22Rv1 (cell line): ENCODE measurements around the gene UBLCP1.

Experiments
- CTCF ChIP-seq: fragments of 450-650 bp; IDR thresholded peaks from 2 replicates; pipeline ENCODE4 v1.5.1; 2017; ENCODE audit warnings: mild to moderate bottlenecking
- ZFX ChIP-seq: fragments of 450-650 bp; IDR thresholded peaks from 2 replicates; pipeline ENCODE4 v1.6.1; 2017; ENCODE audit warnings: antibody characterized with exemption, borderline replicate concordance

- TF ChIP-seq CTCF: no peak
- no peak for TF ChIP-seq ZFX
These were observed 38.6 kb upstream of the UBLCP1 start for GRCh38 chr5:159224471-159224870.
